Calu3 (cell line): ENCODE data around the gene RCL1. TPM values are rescaled to one million over a fixed set of nuclear protein-coding genes. Genes with fewer than 3 reads are reported as not detected.

Experiments used
- BruUV-seq: library from RNA; stranded (reverse); fragments of 400-500 nt; replicated peaks from 2 replicates; lab custom pipeline; 2021; lab: Mats Ljungman, UMichigan
- CTCF ChIA-PET: fragments of 300-600 bp; sonication (Branson Sonifier 250); formaldehyde crosslinking; loops from one replicate; lab custom pipeline; 2022; ENCODE audit warnings: antibody characterized with exemption; lab: Charles Lee
- DNase-seq: peaks from one replicate; pipeline ENCODE4 v3.0.0; 2022
- H3K27ac Mint-ChIP-seq: one replicate; pipeline ENCODE4 v1.8.0; 2022; ENCODE audit warnings: mixed read lengths; ENCODE audit not compliant: unreplicated experiment
- H3K27me3 Mint-ChIP-seq: one replicate; pipeline ENCODE4 v1.8.0; 2022; ENCODE audit warnings: mixed read lengths; ENCODE audit not compliant: unreplicated experiment
- H3K36me3 Mint-ChIP-seq: one replicate; pipeline ENCODE4 v1.8.0; 2022; ENCODE audit warnings: mild to moderate bottlenecking, moderate library complexity, mixed read lengths; ENCODE audit not compliant: insufficient read depth, unreplicated experiment
- H3K4me1 Mint-ChIP-seq: one replicate; pipeline ENCODE4 v1.8.0; 2022; ENCODE audit warnings: mild to moderate bottlenecking, low read depth, mixed read lengths; ENCODE audit not compliant: unreplicated experiment
- H3K4me3 Mint-ChIP-seq: one replicate; pipeline ENCODE4 v1.8.0; 2022; ENCODE audit warnings: mild to moderate bottlenecking, low read depth, moderate library complexity, mixed read lengths; ENCODE audit not compliant: unreplicated experiment
- H3K9me3 Mint-ChIP-seq: one replicate; pipeline ENCODE4 v1.8.0; 2022; ENCODE audit warnings: low read depth, mixed read lengths; ENCODE audit not compliant: unreplicated experiment
- intact Hi-C: fragments of 100-400 bp; cut with micrococcal nuclease; formaldehyde crosslinking; loops from one replicate; pipeline ENCODE4 v1.10.0; 2022; ENCODE audit not compliant: unreplicated experiment
- microRNA-seq: library from miRNA; unstranded; fragments of <30 nt; microRNA quantifications from one replicate; pipeline ENCODE4 v1.2.0, GENCODE V29; 2022
- total RNA-seq: library from RNA; stranded (reverse); gene quantifications from 2 replicates; pipeline ENCODE4 v1.2.3, GENCODE V29; 2022
- TF ChIP-seq, protein P1 (sequence below): fragments of 200-600 bp; IDR thresholded peaks from one replicate; pipeline ENCODE4 v1.8.0; 2022; ENCODE audit warnings: antibody characterized with exemption; ENCODE audit not compliant: unreplicated experiment

RCL1 gene
- total RNA-seq, 1 experiment from 2014 or later: 21.3 TPM

DNA sequence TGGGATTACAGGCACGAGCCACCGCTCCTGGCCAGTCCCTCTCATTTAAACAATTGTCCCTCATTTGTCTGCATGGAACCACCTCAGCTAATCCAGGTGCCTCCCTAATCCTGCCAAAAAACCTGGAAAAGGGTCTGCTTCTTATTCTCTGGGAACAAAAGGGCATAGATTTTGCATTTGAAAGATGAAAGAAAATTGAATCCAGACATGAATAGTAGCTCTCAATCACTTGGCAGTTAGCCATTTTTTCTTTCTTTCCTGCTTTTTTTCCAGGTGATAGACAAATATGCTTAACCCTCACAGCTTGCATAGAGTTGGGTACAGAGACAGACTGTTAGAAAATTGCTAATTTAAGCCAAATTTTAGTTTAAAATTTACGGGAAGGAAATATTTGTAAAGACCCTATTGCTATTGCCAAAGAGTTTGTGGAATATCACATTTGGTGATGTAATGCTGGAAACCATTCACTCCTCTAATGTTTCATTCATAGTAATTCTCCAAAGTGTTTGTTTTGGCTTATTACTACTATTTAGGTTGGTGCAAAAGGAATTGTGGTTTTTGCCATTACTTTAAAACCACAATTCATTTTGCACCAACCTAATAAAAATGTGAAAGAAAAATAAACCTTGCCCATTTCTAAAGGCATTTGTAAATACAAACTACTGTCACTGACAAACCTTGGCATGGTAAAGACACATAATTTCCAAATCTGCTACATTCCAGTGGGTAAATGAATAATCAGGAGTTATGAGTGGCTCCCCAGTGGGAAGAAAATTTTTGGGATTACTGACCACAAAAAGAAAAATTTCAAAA, 111.8 kb downstream of the RCL1 start:
- CTCF ChIA-PET: no interaction called here
- Mint-ChIP-seq H3K4me3 (no peak overlapping the region), H3K27me3 (no peaks in the 10 kb centered on the region), H3K9me3 (peaks cover 2% of the 10 kb centered on the region), H3K4me1 (peaks cover 10% of the 10 kb centered on the region), H3K27ac (no peak overlapping the region), H3K36me3 (no peaks in the 10 kb centered on the region)
- TF ChIP-seq, protein P1, sequence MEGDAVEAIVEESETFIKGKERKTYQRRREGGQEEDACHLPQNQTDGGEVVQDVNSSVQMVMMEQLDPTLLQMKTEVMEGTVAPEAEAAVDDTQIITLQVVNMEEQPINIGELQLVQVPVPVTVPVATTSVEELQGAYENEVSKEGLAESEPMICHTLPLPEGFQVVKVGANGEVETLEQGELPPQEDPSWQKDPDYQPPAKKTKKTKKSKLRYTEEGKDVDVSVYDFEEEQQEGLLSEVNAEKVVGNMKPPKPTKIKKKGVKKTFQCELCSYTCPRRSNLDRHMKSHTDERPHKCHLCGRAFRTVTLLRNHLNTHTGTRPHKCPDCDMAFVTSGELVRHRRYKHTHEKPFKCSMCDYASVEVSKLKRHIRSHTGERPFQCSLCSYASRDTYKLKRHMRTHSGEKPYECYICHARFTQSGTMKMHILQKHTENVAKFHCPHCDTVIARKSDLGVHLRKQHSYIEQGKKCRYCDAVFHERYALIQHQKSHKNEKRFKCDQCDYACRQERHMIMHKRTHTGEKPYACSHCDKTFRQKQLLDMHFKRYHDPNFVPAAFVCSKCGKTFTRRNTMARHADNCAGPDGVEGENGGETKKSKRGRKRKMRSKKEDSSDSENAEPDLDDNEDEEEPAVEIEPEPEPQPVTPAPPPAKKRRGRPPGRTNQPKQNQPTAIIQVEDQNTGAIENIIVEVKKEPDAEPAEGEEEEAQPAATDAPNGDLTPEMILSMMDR: no peak
- no TSS peak for BruUV-seq
- intact Hi-C loops: no loop called here
- no peak for DNase-seq

DNA sequence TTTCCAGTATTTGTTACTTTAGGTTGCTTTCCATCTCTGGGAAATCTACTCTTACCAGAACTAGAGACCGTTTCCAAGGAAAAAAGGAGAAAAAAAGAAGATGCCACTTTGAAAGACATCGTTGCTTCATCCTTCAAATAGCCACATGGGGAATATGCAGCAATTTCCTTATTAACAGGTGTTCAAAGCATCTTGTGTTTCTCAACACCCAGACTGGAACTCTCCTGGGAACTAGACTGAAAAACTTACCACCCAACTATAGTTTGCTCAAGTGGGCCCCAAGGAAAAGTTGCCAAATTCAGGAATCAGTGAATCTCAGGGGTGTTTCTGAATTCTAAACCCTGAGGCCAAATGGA, 112.4 kb downstream of the RCL1 start:
- Mint-ChIP-seq H3K9me3 (peaks cover 2% of the 10 kb centered on the region), H3K27ac (no peak overlapping the region), H3K36me3 (no peaks in the 10 kb centered on the region), H3K27me3 (no peaks in the 10 kb centered on the region), H3K4me1 (peaks cover 10% of the 10 kb centered on the region), H3K4me3 (no peak overlapping the region)
- no TSS peak for BruUV-seq
- TF ChIP-seq, protein P1: no peak
- DNase-seq: no peak
- intact Hi-C loops: no loop called here
- CTCF ChIA-PET: no interaction called here

Small RNA genes lying within 50 kb of the gene (microRNA-seq; reads per million reads assigned to microRNA genes)
- 46.4 reads per million, percentile 55 among the genes with 10 or more reads in this experiment for gene MIR101-2

Other genes starting within 250 kb of the RCL1 start
- 10.3 and 11.1 TPM in 2 replicates for gene PLPP6, start 130.7 kb upstream of the RCL1 start, total RNA-seq
- 5.7 and 7.1 TPM in 2 replicates for gene SPATA6L, start 126.5 kb upstream of the RCL1 start, total RNA-seq
- gene CDC37L1, start 113.4 kb upstream of the RCL1 start, total RNA-seq: 12.1 TPM in 2 replicates
- gene AK3, start 51.7 kb upstream of the RCL1 start, total RNA-seq: 21.5 and 24.0 TPM in 2 replicates
- gene JAK2, start 192.3 kb downstream of the RCL1 start, total RNA-seq: 6.3 and 9.2 TPM in 2 replicates